HT1080 (cell line): ENCODE measurements around the gene GRAMD4. TPM values are rescaled to one million over a fixed set of nuclear protein-coding genes. Genes with fewer than 3 reads are reported as not detected.

Experiments used
- DNase-seq: peaks from one replicate; pipeline ENCODE4 v3.0.0-alpha.2; 2015; ENCODE audit warnings: low read depth
- total RNA-seq: library from RNA; depleted of rRNA; stranded (reverse); fragments of >200 nt; shearing (Covaris generic); gene quantifications from 2 replicates; pipeline ENCODE4 v1.2.3, GENCODE V29; 2014

GRAMD4 gene
- total RNA-seq, 1 experiment from 2014 or later, result 13.3 TPM

DNA sequence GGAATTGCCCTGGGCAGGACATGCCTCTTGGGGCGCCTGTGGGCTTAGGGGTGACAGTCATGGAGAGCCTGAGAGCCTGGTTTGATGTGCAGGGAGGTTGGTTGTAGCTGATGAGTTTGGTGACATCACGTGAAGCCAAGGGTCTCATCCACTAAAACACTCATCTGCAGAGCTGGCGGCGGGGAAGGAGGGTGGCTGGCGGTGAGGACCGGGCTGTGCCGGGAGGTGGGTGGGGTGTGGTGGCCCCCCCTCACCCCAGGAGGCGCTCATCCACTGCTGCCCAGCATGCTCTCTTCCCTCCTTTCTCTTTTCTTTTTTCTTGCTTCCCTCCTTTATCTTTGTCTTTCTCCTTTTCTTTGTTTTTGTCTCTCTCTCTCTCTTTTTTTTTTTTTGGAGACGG, 49.0 kb downstream of the GRAMD4 start:
- no peak for DNase-seq

DNA sequence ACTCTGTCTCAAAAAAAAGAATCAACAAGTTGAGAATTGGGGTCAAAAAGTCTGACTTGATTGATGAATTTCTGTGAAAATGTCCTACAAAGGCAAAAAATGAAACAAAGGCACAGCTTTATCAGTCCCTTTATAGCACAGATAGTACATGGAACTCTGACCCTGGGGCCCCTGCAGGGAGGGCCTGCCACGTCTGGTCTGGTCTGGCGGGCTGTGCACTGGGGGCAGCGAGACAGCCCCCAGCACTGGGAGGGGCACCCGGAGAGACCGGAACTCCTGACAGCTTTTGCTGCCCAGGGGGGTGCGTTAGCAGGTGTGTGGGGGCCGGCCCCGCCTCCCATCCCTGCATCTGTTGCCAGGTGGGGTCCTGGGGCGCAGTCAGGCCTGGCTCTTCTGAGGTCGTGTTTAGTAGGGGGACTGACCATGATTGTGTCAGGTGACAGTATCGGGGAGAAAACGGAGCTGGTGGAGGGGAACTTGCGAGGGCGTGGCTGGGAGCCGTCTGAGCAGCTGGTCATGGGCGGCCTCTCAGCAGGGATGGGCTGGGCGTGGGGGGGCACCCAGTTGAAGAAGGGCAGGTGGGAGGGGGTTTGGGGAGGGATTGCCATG, 51.7 kb downstream of the GRAMD4 start:
- no peak for DNase-seq

DNA sequence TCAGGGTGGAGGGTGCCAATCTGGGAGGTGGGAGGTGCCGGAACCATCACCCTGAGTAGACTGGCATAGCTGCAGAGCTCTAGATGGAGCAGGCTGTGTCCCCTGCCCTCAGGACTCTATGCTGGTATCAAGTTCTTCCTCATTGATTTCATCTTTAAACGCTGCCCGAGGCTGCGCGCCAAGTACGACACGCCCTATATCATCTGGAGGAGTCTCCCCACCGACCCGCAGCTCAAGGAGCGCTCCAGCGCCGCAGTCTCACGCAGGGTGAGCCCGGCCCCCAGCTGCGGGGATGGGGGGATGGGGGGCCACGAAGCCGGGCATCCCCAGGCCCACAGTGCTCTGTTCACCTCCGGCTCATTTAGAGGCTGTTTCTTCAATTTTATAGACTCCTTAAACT, 52.5 kb downstream of the GRAMD4 start:
- DNase-seq, result no peak

DNA sequence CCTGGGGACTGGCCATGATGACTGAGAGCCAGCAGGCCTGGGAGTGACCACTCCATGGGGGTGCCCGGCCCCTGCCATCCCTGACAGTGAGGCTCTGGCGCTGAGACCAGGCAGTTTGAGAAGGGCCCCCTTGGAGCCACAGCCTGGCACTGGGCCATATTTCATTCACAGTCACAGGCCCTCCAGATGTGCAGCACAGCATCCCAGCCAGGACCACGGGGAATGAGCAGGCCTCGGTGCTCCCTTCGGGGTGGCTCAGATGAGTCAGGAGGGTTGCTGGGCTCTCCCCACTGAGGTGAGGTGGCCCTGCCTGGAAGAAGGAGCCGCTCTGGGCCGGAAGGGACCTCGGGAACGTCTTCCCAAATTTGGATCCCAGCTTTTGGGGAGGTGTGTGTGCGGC, 53.0 kb downstream of the GRAMD4 start:
- DNase-seq, result no peak

GRCh38 chr22:46673662-46674236, 53.6 kb downstream of the GRAMD4 start:
- no peak for DNase-seq

DNA sequence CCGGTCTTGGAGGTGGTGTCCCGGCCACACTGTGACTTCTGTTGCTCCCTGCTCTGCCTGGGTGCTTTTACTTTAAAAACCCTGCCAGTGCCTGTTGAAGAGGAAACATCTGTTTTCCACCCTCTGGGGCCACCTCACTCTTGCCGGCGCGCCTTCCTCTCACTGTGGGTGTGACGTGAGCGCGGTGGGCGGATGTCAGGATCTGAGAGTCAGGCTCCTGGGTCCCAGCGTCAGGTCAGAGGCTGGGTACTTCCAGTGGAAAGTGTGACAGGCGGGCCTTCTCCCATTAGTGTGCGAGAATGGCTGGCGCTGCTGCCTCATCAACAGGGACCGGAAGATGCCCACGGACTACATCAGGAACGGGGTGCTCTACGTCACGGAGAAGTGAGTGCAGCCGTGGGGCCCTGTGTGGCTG, 54.2 kb downstream of the GRAMD4 start:
- no peak for DNase-seq

GRCh38 chr22:46674906-46675305, 54.7 kb downstream of the GRAMD4 start:
- no peak for DNase-seq

DNA sequence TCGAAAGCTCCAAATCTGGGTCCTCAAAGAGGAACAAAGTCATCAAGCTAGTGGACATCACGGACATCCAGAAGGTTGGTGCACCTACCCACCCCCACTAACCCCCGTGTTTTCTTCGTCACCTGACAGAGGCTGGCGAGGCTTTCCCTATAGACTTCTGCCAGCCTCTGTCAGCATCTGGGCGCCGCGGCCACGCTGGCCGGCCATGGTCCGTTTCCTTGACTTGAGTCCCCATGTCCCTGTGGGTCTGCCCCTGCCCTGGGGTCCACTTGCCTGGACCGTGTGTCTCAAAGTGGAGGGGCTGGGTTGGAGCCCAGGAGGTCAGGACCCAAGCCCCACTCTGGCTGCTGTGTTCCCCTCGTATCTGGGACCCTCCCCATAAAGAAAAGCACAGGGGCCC, 55.3 kb downstream of the GRAMD4 start:
- no peak for DNase-seq

DNA sequence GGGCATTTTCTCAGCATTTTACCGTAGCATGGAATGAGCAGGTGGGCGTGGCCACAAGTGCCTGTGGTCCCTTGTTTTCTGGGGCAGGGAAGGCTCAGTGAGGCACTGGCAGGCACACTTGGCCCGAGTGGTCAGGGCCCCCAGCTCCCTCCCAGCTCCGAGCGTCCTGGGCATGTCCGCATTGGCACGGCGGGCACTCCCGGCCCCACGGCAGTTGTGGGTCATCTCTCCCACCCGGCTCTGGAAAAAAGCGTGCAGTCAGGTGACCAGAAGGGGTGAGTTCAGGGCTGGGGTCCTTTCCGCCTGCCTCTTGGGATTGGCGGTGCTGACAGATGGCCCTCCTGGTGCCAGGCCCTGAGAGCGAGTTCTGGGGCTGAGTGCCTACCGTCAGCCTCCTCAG, 55.8 kb downstream of the GRAMD4 start:
- DNase-seq, result no peak

DNA sequence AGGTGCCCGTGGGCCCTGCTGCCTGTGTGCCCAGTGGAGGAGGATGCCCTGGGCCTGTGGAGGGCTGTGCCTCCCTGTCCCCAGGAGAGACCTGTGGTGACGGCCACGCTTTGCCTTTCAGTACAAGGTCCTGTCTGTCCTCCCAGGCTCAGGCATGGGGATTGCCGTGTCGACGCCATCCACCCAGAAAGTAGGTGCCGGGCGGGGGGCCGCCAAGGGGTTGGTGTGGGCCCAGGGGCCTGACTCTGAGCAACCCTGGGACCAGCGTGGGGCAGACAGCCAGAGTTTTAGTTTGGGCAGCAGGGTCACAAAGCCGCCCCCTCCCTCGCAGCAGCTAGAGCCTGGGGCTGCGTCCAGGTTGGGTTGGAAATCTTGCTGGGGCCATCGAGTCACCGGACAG, 56.3 kb downstream of the GRAMD4 start:
- DNase-seq, result no peak

DNA sequence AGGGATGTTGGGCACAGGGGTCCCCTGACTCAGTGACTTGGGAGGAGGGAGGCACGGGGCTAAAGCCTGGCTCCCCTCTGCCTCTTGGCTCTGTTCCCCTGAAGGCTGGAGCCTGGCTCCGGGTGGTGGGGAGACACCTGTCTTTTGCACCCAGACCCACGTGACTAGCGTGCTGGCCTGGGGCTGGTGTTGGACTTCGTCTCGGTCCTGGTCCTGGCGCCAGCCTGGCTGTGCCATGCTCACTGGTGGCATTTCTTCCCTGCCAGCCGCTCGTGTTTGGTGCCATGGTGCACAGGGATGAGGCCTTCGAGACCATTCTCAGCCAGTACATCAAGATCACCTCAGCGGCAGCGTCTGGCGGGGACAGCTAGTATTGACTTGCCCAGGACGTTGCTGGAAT, 56.7 kb downstream of the GRAMD4 start:
- no peak for DNase-seq

DNA sequence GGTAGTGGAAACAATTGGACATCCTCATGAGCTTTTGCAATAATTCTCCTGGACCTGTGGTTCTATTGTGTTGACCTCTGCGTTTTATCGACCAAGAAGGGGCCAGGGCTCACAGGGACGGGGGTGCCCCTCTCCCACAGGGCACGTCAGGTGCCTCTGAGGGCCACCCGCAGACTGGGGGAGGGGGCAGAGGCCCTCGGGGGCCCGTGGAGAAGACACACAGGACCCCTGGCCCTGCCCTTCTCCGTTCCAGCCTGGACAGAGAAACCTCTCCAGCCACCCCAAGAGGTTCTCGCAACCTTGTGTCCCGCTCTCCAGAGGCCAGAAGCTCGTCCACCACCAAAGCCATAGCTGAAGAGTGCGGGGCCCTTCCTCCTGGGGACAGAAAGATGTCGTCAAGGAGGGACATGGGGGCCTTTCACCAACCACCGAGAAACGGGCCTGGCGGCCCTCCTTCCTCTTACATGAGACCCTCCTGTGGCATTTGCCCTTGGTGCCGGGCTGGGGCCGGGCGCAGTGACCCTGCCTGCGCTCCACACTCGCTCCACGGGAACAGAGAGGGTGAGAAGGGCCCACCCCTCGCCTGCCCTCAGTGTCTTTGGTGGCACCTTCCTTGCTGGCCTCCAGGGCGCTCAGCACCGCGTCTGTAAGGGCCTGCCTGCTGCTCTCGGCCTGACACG, 57.3 kb downstream of the GRAMD4 start:
- no peak for DNase-seq

GRCh38 chr22:46678003-46678657, 57.9 kb downstream of the GRAMD4 start:
- no peak for DNase-seq

DNA sequence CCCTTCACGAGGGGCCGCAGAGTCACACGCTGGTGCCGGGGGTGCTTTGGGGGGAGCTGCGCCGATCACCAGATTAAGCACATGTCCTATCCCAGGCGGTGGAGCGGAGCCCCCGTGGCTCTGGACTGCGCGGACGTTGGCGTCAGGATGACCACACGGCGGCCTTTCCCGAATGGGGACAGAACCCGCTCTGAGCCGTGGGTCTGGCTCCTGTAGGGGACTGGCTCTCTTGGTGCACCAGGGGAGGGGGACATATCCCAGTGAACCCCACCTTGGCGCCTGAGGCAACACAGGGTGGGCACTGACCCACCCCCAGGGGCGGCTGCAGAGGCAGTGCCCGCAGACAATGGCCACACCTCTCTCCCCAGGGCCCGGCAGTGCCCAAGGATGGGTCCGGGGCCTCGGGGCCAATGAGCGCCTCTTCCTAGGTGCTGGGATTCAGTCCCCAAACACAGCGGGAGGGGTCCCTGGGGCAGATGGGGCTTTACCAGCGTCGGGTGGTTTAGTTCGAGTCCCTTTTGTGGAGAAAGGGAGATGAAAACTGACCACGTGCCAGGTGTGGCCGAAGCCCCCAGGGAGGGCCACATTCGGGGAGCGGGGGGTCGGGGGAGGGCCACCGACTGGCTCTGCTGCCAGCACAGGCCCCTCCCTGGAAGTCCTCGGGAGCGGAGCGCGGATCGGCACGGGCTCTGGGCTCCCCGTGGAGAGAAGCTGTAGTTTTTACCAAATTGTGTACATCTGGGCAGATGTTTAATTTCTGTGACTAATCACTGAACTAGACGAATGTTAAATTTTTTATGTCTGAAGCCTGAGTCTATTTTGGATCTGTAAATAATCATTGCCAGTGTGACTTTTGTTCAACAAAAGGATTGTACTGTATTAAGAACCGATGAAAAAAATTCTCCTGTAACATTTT, 58.9 kb downstream of the GRAMD4 start:
- DNase-seq, result no peak

DNA sequence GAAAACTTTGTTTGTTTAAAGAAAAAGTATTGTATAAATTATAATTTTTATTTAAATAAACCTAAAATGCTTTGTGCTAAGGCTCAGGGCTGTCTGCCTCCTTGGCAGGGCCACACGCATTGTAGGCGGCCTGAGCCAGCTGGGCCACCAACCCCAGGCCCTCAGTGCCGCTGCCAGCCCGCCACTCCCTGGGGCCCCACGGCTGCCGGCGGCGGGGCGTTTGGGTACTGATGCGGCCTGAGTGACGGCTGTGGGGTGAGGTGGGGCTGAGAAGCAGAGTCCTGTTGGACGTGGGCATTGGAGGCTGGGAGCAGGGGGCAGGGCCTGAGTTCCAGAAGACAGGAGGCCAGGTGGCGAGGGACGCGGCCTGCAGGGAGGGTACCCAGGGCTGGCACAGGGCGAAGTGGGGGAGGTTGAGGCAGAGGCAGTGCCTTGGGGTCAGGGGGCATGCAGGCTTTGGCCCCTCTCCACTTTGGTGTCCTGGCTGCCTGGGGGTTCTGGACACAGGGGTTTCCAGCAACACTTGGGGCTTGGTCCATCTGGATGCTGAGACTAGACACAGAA, 59.6 kb downstream of the GRAMD4 start:
- DNase-seq, result no peak

- DNase-seq, result no peak
Observed at GRCh38 chr22:46681010-46681409, 60.8 kb downstream of the GRAMD4 start.

GRCh38 chr22:46682011-46682731, 62.0 kb downstream of the GRAMD4 start:
- no peak for DNase-seq

DNA sequence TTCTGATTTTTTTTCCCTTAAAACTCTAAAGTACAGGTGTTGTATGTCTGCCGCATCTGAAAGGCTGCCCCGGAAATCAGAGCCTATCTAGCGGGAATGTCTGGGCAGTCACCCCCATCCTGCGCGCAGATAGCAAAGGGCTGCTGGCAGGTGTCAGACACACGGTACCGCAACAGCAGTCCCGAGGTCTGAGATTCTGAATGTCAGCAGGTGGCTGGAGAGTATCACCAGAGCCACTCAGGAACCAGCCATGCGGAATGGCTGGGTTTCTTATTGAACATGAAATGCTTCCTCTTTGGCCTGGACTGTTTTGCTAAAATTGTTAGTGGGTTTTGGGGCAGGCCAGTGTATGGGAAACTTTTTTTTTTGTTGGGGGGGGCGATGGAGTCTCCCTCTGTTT, 64.5 kb downstream of the GRAMD4 start:
- DNase-seq, result no peak

- no peak for DNase-seq
Observed at GRCh38 chr22:46686221-46687047, 66.2 kb downstream of the GRAMD4 start.

DNA sequence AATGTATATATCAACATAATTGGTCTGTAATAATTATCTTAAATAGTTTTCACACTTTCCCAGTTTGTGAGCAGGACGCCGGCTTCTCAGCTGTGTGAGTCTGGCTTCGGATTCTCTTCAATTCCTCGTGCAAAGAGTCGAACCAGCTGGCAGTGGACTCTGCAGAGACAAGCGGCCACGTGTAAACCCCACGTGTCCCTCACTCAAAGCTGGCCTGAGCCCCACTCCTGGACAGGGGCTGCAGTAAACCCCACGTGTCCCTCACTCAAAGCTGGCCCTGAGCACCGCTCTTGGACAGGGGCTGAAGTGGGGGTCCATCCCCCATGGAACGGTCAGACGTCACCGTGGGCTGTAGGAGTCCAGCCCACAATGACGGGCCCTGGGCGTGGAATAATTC, 66.9 kb downstream of the GRAMD4 start:
- DNase-seq, result no peak
